ENCODE data around the gene GRN. TPM values are rescaled to one million over a fixed set of nuclear protein-coding genes. Genes with fewer than 3 reads are reported as not detected.
"Not testable (repeated sequence)": the region's sequence is repeated elsewhere in the genome, so short reads cannot be mapped to it uniquely, and the experiment has no call there.

The GRN gene
- total RNA-seq, 2 donors from 2014 or later, result 65.0 to 73.0 TPM

- Mint-ChIP-seq H3K27ac (no peak overlapping the region), H3K36me3 (no peaks in the 10 kb centered on the region), H3K9me3 (no peaks in the 10 kb centered on the region)
- DNase-seq (ENCODE audit: low spot score in 2 of 2) (peak in 1 of 2 donors; percentile 84), ATAC-seq (peak; percentile 49 to 65)
Measured at GRCh38 chr17:44331249-44331760, 13.8 kb upstream of the GRN start.

GRCh38 chr17:44333371-44333770 lies 11.7 kb upstream of the GRN start:
- H3K36me3 Mint-ChIP-seq, result no peaks in the 10 kb centered on the region
- DNase-seq (ENCODE audit: low spot score in 2 of 2) (no peak), ATAC-seq (no peak)
- no peaks in the 10 kb centered on the region for H3K9me3 Mint-ChIP-seq
- no peak overlapping the region for H3K27ac Mint-ChIP-seq

- ATAC-seq (no peak), DNase-seq (ENCODE audit: low spot score in 2 of 2) (no peak)
- Mint-ChIP-seq H3K9me3 (no peaks in the 10 kb centered on the region), H3K36me3 (no peaks in the 10 kb centered on the region), H3K27ac (no peak overlapping the region)
Measured at GRCh38 chr17:44334315-44334714, 10.8 kb upstream of the GRN start.

- H3K36me3 Mint-ChIP-seq, result no peaks in the 10 kb centered on the region
- no peaks in the 10 kb centered on the region for H3K9me3 Mint-ChIP-seq
Measured at GRCh38 chr17:44334727-44335126, 10.4 kb upstream of the GRN start.

GRCh38 chr17:44335564-44335963 lies 9.5 kb upstream of the GRN start:
- Mint-ChIP-seq H3K9me3 (no peaks in the 10 kb centered on the region), H3K36me3 (no peaks in the 10 kb centered on the region), H3K27ac (no peak overlapping the region)
- no peak for DNase-seq (ENCODE audit: low spot score in 2 of 2)
- no peak for ATAC-seq

More at GRCh38 chr17:44334727-44335126, 10.4 kb upstream of the GRN start:
- no peak for ATAC-seq
- H3K27ac Mint-ChIP-seq, result no peak overlapping the region
- no peak for DNase-seq (ENCODE audit: low spot score in 2 of 2)

GRCh38 chr17:44335968-44336367 lies 9.1 kb upstream of the GRN start:
- Mint-ChIP-seq H3K27ac (no peak overlapping the region), H3K9me3 (no peaks in the 10 kb centered on the region)
- ATAC-seq, result no peak

GRCh38 chr17:44338702-44339101 lies 6.4 kb upstream of the GRN start:
- DNase-seq (ENCODE audit: low spot score in 2 of 2) (no peak), ATAC-seq (peak; percentile 54 to 78)
- H3K27ac Mint-ChIP-seq, result no peak overlapping the region
- no peaks in the 10 kb centered on the region for H3K9me3 Mint-ChIP-seq
- H3K36me3 Mint-ChIP-seq, result no peaks in the 10 kb centered on the region

More at GRCh38 chr17:44335968-44336367, 9.1 kb upstream of the GRN start:
- no peak for DNase-seq (ENCODE audit: low spot score in 2 of 2)
- H3K36me3 Mint-ChIP-seq, result no peaks in the 10 kb centered on the region

- H3K27ac Mint-ChIP-seq; H3K9me3 Mint-ChIP-seq; DNase-seq (ENCODE audit: low spot score in 2 of 2); ATAC-seq; H3K36me3 Mint-ChIP-seq: not testable (repeated sequence)
Measured at GRCh38 chr17:44340553-44340952, 4.5 kb upstream of the GRN start.

- no peaks in the 10 kb centered on the region for H3K9me3 Mint-ChIP-seq
- ATAC-seq (no peak), DNase-seq (ENCODE audit: low spot score in 2 of 2) (no peak)
- peaks cover 0 to 8% of the 10 kb centered on the region in 2 donors for H3K36me3 Mint-ChIP-seq
- no peak overlapping the region for H3K27ac Mint-ChIP-seq
Measured at GRCh38 chr17:44343510-44344209, 1.4 kb upstream of the GRN start.

GRCh38 chr17:44345454-44346026 lies 438 bp downstream of the GRN start:
- DNase-seq (ENCODE audit: low spot score in 2 of 2), result peak in 1 of 2 donors; percentile 42
- peak; percentile 6 to 17 for ATAC-seq

GRCh38 chr17:44346064-44346844 lies 1.2 kb downstream of the GRN start:
- no peaks in the 10 kb centered on the region for H3K9me3 Mint-ChIP-seq
- H3K27ac Mint-ChIP-seq, result peak overlapping the region in 1 of 2 donors; percentile 86
- H3K36me3 Mint-ChIP-seq, result peaks cover 0 to 8% of the 10 kb centered on the region in 2 donors
- ATAC-seq, result no peak
- DNase-seq (ENCODE audit: low spot score in 2 of 2), result no peak

More at GRCh38 chr17:44345454-44346026, 438 bp downstream of the GRN start:
- peak overlapping the region; percentile 86 to 91 for H3K27ac Mint-ChIP-seq
- peaks cover 0 to 8% of the 10 kb centered on the region in 2 donors for H3K36me3 Mint-ChIP-seq
- H3K9me3 Mint-ChIP-seq, result no peaks in the 10 kb centered on the region

- not testable (repeated sequence) for H3K9me3 Mint-ChIP-seq; H3K27ac Mint-ChIP-seq; H3K36me3 Mint-ChIP-seq; ATAC-seq; DNase-seq (ENCODE audit: low spot score in 2 of 2)
Measured at GRCh38 chr17:44347206-44348055, 2.3 kb downstream of the GRN start.

GRCh38 chr17:44348234-44348987 lies 3.3 kb downstream of the GRN start:
- DNase-seq (ENCODE audit: low spot score in 2 of 2) (no peak), ATAC-seq (peak in 1 of 2 donors; percentile 40)
- H3K36me3 Mint-ChIP-seq, result peaks cover 0 to 8% of the 10 kb centered on the region in 2 donors
- no peaks in the 10 kb centered on the region for H3K9me3 Mint-ChIP-seq
- peak overlapping the region in 1 of 2 donors; percentile 46 for H3K27ac Mint-ChIP-seq

GRCh38 chr17:44348988-44349364 lies 3.9 kb downstream of the GRN start:
- no peaks in the 10 kb centered on the region for H3K9me3 Mint-ChIP-seq
- H3K27ac Mint-ChIP-seq, result peak overlapping the region in 1 of 2 donors; percentile 46
- no peak for DNase-seq (ENCODE audit: low spot score in 2 of 2)
- peaks cover 0 to 8% of the 10 kb centered on the region in 2 donors for H3K36me3 Mint-ChIP-seq
- ATAC-seq, result no peak

- Mint-ChIP-seq H3K27ac (no peak overlapping the region), H3K9me3 (no peaks in the 10 kb centered on the region), H3K36me3 (peaks cover 0 to 8% of the 10 kb centered on the region in 2 donors)
- ATAC-seq, result no peak
- DNase-seq (ENCODE audit: low spot score in 2 of 2), result no peak
Measured at GRCh38 chr17:44349553-44350070, 4.5 kb downstream of the GRN start.

Measured in activated naive CD4-positive, alpha-beta T cell treated with anti-CD3 and anti-CD28 coated beads, Interleukin-2, amount 50 U/mL, for 72 hours (primary cell).